Heart left ventricle (tissue), 13 donors: ENCODE measurements around the gene DHCR24.

Experiments
- POLR2A ChIP-seq, 2 donors: fragments of 450-650 bp; IDR thresholded peaks; one replicate each; pipeline ENCODE4 v1.6.1; 2017; ENCODE audit warnings: antibody characterized with exemption in 2 of 2, mild to moderate bottlenecking in 2 of 2, moderate library complexity in 2 of 2
- TF ChIP-seq, protein P1 (sequence below), 12 donors: fragments of 200-600 bp; sonication (generic) in 4 of 12; IDR thresholded peaks; one replicate each; pipeline versions ENCODE4 v1.5.0 to v1.8.0; 2018 to 2022; ENCODE audit warnings: antibody characterized with exemption in 12 of 12, mild to moderate bottlenecking in 5 of 12
- donor health status: ischemic (EF 13 %, LVEDD 7.1; RV severe dilation, severe dysfunction).
- donor health status: DM: no; HTN: yes; CAD: no.
- donor health status: DM: no; HTN: no; CAD: no.
- donor health status: ischemic (EF 25% LVEDD 6.9; RV normal size, moderate dysfunction).
- donor health status: ischemic (EF 25% LVEDD 5.7; RV mildly dilated, moderate dysfunction).
- donor health status: ischemic (EF 35%, LVEDD 5.7; RV mildly dilated, moderate dysfunction).
- donor health status: nonischemic (EF 11% LVEDD 7.7; RV severe dilation, severe dysfunction).
- donor health status: DM: yes; HTN: yes; CAD: no.
- donor health status: PGD.
- donor health status: ischemic (EF 29% LVEDD 5.4; RV normal size, mild dysfunction).
- donor health status: nonischemic (EF 23%, LVEDD 6.1; RV moderate dilation, normal function).

DNA sequence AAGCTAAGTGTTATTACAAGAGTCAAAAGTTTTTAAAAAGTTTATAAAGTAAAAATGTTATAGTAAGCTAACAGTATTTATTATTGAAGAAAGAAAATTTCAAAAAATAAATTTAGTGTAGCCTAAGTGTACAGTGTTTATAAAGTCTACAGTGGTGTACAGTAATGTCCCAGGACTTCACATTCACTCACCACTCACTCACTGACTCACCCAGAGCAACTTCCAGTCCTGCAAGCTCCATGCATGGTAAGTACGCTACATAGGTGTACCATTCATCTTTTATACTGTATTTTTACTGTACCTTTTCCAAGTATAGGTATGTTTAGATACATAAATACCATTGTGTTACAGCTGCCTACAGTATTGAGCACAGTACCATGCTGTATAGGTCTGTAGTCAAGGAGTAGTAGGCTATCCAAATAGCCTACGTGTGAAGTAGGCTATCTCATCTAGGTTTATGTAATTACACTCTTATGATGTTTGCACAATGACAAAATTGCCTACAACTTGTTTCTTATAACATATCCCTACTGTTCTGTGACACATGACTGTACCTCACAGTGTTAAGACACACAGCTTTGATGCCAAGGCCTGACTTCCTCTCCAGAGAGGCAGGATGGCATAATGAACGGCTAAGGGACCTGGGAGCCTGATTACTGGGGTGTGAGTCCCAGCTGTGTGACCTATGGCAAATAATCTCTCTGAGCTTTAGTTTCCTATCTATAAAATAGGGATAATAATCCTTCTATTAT, 12.7 kb downstream of the DHCR24 start:
- TF ChIP-seq, protein P1, sequence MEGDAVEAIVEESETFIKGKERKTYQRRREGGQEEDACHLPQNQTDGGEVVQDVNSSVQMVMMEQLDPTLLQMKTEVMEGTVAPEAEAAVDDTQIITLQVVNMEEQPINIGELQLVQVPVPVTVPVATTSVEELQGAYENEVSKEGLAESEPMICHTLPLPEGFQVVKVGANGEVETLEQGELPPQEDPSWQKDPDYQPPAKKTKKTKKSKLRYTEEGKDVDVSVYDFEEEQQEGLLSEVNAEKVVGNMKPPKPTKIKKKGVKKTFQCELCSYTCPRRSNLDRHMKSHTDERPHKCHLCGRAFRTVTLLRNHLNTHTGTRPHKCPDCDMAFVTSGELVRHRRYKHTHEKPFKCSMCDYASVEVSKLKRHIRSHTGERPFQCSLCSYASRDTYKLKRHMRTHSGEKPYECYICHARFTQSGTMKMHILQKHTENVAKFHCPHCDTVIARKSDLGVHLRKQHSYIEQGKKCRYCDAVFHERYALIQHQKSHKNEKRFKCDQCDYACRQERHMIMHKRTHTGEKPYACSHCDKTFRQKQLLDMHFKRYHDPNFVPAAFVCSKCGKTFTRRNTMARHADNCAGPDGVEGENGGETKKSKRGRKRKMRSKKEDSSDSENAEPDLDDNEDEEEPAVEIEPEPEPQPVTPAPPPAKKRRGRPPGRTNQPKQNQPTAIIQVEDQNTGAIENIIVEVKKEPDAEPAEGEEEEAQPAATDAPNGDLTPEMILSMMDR (IDR thresholded peaks at IDR 0.05), result no peak
- TF ChIP-seq POLR2A (IDR thresholded peaks at IDR 0.05), result no peak
